Mucosa of descending colon (tissue), 3 donors: ENCODE measurements around the gene BCKDHA. TPM values are rescaled to one million over a fixed set of nuclear protein-coding genes. Genes with fewer than 3 reads are reported as not detected.

Source experiments
- ATAC-seq: fragments of 200-7000 bp; cut with Tn5 transposase; one replicate; pipeline ENCODE4 v1.9.1; 2020; ENCODE audit warnings: mild to moderate bottlenecking, moderate library complexity
- DNase-seq, 3 donors: peaks; one replicate each; pipeline ENCODE4 v3.0.0-alpha.2; 2020
- H3K36me3 ChIP-seq: fragments of 200-600 bp; one replicate; pipeline ENCODE4 v1.8.0; 2021; ENCODE audit warnings: low read depth, mild to moderate bottlenecking
- H3K4me1 ChIP-seq: fragments of 200-600 bp; one replicate; pipeline ENCODE4 v1.8.0; 2021; ENCODE audit warnings: low read depth, mild to moderate bottlenecking
- H3K4me3 ChIP-seq: fragments of 200-600 bp; one replicate; pipeline ENCODE4 v1.8.0; 2021; ENCODE audit warnings: mild to moderate bottlenecking
- H3K9me3 ChIP-seq: fragments of 200-600 bp; one replicate; pipeline ENCODE4 v1.8.0; 2021; ENCODE audit warnings: mild to moderate bottlenecking
- CTCF ChIP-seq: fragments of 200-600 bp; IDR thresholded peaks from one replicate; pipeline ENCODE4 v1.8.0; 2022; ENCODE audit warnings: antibody characterized with exemption, mild to moderate bottlenecking
- intact Hi-C, 2 donors: fragments of 100-400 bp; cut with DNase I in 1 of 2; cut with micrococcal nuclease in 1 of 2; formaldehyde crosslinking; loops; one replicate each; pipeline versions ENCODE4 v1.11.0 to v1.11.1; 2022; cut with DNase I, micrococcal nuclease
- total RNA-seq, 3 donors: library from RNA; stranded (reverse); fragmentation: NEBNext Ultra II Directional in 2 of 3; extraction: Animal tissue kit (Norgen Biotek cat#: 25700) in 2 of 3; gene quantifications; one replicate each; pipeline versions ENCODE4 v1.2.1 to v1.2.4, GENCODE V29; 2021 to 2023
- donor health status: DM: no; HTN: no; CAD: no; lungs with moderate emphysema.
- donor health status: DM: no; HTN: no; CAD: no.
- donor health status: DM: no; HTN: yes; CAD: no.

BCKDHA gene
- total RNA-seq, 3 donors from 2014 or later: 16.6 to 22.5 (median 17.3) TPM

- peak in 2 of 3 donors; percentile 55 to 59 for DNase-seq
- no peak for TF ChIP-seq CTCF
- no peaks in the 10 kb centered on the region for H3K36me3 ChIP-seq
- intact Hi-C loops: no loop called here
- peaks cover 19% of the 10 kb centered on the region for H3K4me1 ChIP-seq
- no peak overlapping the region for H3K4me3 ChIP-seq
- peak; percentile 0 for ATAC-seq
- no peaks in the 10 kb centered on the region for H3K9me3 ChIP-seq
Measured at GRCh38 chr19:41425174-41426115, 27.8 kb downstream of the BCKDHA start.

GRCh38 chr19:41426116-41426841 lies 28.7 kb downstream of the BCKDHA start:
- intact Hi-C loops: no loop called here
- Histone ChIP-seq H3K36me3 (no peaks in the 10 kb centered on the region), H3K9me3 (no peaks in the 10 kb centered on the region), H3K4me1 (peaks cover 15% of the 10 kb centered on the region), H3K4me3 (peak overlapping the region; percentile 34)
- no peak for TF ChIP-seq CTCF
- DNase-seq (peak in 2 of 3 donors; percentile 63 to 66), ATAC-seq (peak; percentile 25)

- TF ChIP-seq CTCF: no peak
- Histone ChIP-seq H3K36me3 (no peaks in the 10 kb centered on the region), H3K4me1 (peaks cover 15% of the 10 kb centered on the region), H3K9me3 (no peaks in the 10 kb centered on the region), H3K4me3 (peak within 1 kb of the TSS; percentile 34)
- intact Hi-C loops: no loop called here
- DNase-seq (peak; percentile 92 to 94 (median 94)), ATAC-seq (peak; percentile 91)
Measured at GRCh38 chr19:41426952-41427646, 29.5 kb downstream of the BCKDHA start, which contains the start of gene B3GNT8. TSS of gene B3GNT8 (minus strand) at chr19:41427374. CDS start at chr19:41426778, 596 bp downstream.

GRCh38 chr19:41427647-41428480 lies 30.2 kb downstream of the BCKDHA start:
- ATAC-seq: peak; percentile 41
- Histone ChIP-seq H3K36me3 (no peaks in the 10 kb centered on the region), H3K4me1 (peaks cover 12% of the 10 kb centered on the region), H3K9me3 (no peaks in the 10 kb centered on the region), H3K4me3 (peak overlapping the region; percentile 34)
- peak; percentile 55 to 73 (median 68) for DNase-seq
- intact Hi-C loops: no loop called here
- TF ChIP-seq CTCF: no peak
